ENCODE results near the gene PTPA. TPM values are rescaled to one million over a fixed set of nuclear protein-coding genes. Genes with fewer than 3 reads are reported as not detected.

PTPA gene
- total and polyA plus RNA-seq, 2 donors (not counting 3 experiments of a cell fraction or from before 2014, with no cell fraction given): 97.7 to 121 TPM

DNA sequence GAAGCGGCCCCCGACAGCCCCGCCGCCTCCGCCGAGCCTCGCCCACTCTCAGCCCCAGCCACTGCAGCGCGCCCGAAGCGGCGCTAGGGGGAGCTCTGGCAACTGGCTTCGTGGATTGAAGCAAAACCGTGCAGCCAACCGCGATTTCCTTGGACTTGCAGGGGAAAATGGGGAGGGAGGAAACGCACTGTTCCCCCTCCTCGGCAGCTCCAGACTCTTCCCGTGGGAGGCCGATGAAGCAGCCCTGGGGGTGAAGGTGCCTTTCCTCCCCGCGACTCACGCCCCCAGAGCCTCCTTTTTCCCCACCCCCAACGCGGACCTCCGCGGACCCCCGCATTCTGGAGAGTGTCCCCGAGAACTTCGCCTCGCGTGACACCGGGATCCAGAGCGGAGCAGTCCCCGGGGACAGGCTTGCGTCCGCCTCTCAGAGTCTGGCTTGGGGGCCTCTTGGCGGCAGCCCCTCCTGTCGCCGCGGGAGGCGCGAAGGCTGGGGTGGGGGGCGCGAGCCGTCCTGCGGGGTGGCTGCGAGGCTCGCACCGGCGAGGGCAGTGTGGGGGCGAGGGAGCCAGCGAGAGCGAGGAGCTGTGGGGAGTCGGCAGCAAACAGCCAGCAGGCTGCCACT is 63.0 kb downstream of the PTPA start:
- peak overlapping the region; percentile 68 for H3K4me2 ChIP-seq (ENCODE audit: insufficient read depth, low read length)
- H3K9ac ChIP-seq (replicated peaks; ENCODE audit: extremely low read depth, insufficient read depth, low read length): peak overlapping the region; percentile 79
- peak overlapping the region; percentile 55 to 79 (median 67) for H3K4me3 ChIP-seq (replicated peaks in 1 of 3; ENCODE audit: insufficient read depth in 1 of 3, low read depth in 1 of 3, low read length in 3 of 3)
- TF ChIP-seq MYC (IDR thresholded peaks at IDR 0.05; ENCODE audit: low read depth, low read length): no peak
- TF ChIP-seq GATA2 (IDR thresholded peaks at IDR 0.05; ENCODE audit: insufficient read depth, insufficient read length, low read depth, low read length): no peak
- TF ChIP-seq, protein P1, sequence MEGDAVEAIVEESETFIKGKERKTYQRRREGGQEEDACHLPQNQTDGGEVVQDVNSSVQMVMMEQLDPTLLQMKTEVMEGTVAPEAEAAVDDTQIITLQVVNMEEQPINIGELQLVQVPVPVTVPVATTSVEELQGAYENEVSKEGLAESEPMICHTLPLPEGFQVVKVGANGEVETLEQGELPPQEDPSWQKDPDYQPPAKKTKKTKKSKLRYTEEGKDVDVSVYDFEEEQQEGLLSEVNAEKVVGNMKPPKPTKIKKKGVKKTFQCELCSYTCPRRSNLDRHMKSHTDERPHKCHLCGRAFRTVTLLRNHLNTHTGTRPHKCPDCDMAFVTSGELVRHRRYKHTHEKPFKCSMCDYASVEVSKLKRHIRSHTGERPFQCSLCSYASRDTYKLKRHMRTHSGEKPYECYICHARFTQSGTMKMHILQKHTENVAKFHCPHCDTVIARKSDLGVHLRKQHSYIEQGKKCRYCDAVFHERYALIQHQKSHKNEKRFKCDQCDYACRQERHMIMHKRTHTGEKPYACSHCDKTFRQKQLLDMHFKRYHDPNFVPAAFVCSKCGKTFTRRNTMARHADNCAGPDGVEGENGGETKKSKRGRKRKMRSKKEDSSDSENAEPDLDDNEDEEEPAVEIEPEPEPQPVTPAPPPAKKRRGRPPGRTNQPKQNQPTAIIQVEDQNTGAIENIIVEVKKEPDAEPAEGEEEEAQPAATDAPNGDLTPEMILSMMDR (IDR thresholded peaks at IDR 0.05; ENCODE audit: extremely low read depth in 1 of 2, insufficient read depth in 1 of 2, low read depth in 1 of 2, low read length in 2 of 2): peak; percentile 96 to 99
- TF ChIP-seq POLR2A (IDR thresholded peaks at IDR 0.05; ENCODE audit: low read depth, low read length): peak; percentile 64
- TF ChIP-seq, protein P2, sequence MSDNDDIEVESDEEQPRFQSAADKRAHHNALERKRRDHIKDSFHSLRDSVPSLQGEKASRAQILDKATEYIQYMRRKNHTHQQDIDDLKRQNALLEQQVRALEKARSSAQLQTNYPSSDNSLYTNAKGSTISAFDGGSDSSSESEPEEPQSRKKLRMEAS (IDR thresholded peaks at IDR 0.05; ENCODE audit: insufficient read depth, insufficient read length): no peak
- no peak for TF ChIP-seq FOS (IDR thresholded peaks at IDR 0.05; ENCODE audit: borderline replicate concordance, insufficient read depth, low read length)
- peak; percentile 71 for TF ChIP-seq POLR2AphosphoS5 (IDR thresholded peaks at IDR 0.05; ENCODE audit: insufficient read depth, low read depth, low read length)
- TF ChIP-seq JUN (IDR thresholded peaks at IDR 0.05; ENCODE audit: borderline replicate concordance, insufficient read depth, insufficient read length, low read depth): no peak
- TF ChIP-seq EZH2 (IDR thresholded peaks at IDR 0.05; ENCODE audit: borderline replicate concordance, low read depth, low read length, severe bottlenecking): no peak
- H3K9me1 ChIP-seq (replicated peaks; ENCODE audit: control insufficient read depth, extremely low read depth, insufficient read depth, low read length): no peaks in the 10 kb centered on the region
- H3K9me3 ChIP-seq (replicated peaks; ENCODE audit: control insufficient read depth, insufficient read depth, low read length): no peaks in the 10 kb centered on the region
- DNase-seq (ENCODE audit: low read depth, low spot score) (peak; percentile 81), FAIRE-seq (peak; percentile 83)
- no peaks in the 10 kb centered on the region for H3K27me3 ChIP-seq (ENCODE audit: control insufficient read depth in 2 of 2, insufficient read depth in 2 of 2, low read length in 2 of 2)
- H3K79me2 ChIP-seq (ENCODE audit: control insufficient read depth, insufficient read depth, low read length): peaks cover 13% of the 10 kb centered on the region
- peak overlapping the region; percentile 91 for H3K27ac ChIP-seq (ENCODE audit: insufficient read depth, low read depth, low read length)
- ChIA-PET CTCF (interaction anchor here (0.7 to 9.3 kb wide), 53 partner anchors 8 to 553 kb away, joined by 3 to 287 read pairs (median 4); partner anchors contain the start of genes C9orf50 and NTMT1), POLR2A (interaction anchor here (0.6 to 5.6 kb wide), 6 partner anchors 23 to 623 kb away, joined by 3 to 39 read pairs (median 8); no protein-coding TSS in a partner anchor)
- H2AFZ ChIP-seq (ENCODE audit: low read depth, low read length): peak overlapping the region; percentile 29
- intact Hi-C loops (cut with micrococcal nuclease) (loop anchor here (1.0 to 2.0 kb wide), 6 partner anchors 35 to 436 kb away; no protein-coding TSS in a partner anchor), dilution Hi-C loops (cut with MboI; ENCODE audit: extremely low pct_ligation_motif_present, low sequenced_read_pairs) (no loop called here)
- no peaks in the 10 kb centered on the region for H3K36me3 ChIP-seq (ENCODE audit: control insufficient read depth in 2 of 2, extremely low read depth in 1 of 2, insufficient read depth in 2 of 2, low read length in 2 of 2)
- H4K20me1 ChIP-seq (replicated peaks; ENCODE audit: control insufficient read depth, extremely low read depth, insufficient read depth, low read length): no peaks in the 10 kb centered on the region
- H3K4me1 ChIP-seq (ENCODE audit: control insufficient read depth, extremely low read depth, insufficient read depth, low read length): peaks cover 29% of the 10 kb centered on the region
- BruUV-seq (replicated peaks): TSS peak; percentile 41

All from endothelial cell of umbilical vein (primary cell).